Esophagus squamous epithelium (tissue), 5 donors: Measurements from ENCODE around the gene SLC22A15. TPM values are rescaled to one million over a fixed set of nuclear protein-coding genes. Genes with fewer than 3 reads are reported as not detected.

Experiments
- DNase-seq: peaks from one replicate; lab custom pipeline; 2025; lab: John Stamatoyannopoulos, UW
- H3K27ac ChIP-seq, 4 donors: fragments of 200-600 bp; sonication (generic); one replicate each; pipeline ENCODE4 v1.5.1; 2016 to 2019; ENCODE audit warnings: mild to moderate bottlenecking in 1 of 4
- H3K27me3 ChIP-seq, 4 donors: fragments of 200-600 bp; sonication (generic); 1 replicate in 3 of 4; 2 replicates in 1 of 4; pipeline versions ENCODE4 v1.5.1 to v1.6.0; 2017 to 2021; ENCODE audit warnings: antibody characterized with exemption in 1 of 4
- H3K36me3 ChIP-seq, 3 donors: fragments of 200-600 bp; sonication (generic); one replicate each; pipeline ENCODE4 v1.5.1; 2016 to 2019
- H3K4me1 ChIP-seq, 3 donors: fragments of 200-600 bp; sonication (generic); one replicate each; pipeline ENCODE4 v1.5.1; 2017 to 2019
- H3K4me3 ChIP-seq, 4 donors: fragments of 200-600 bp; sonication (generic); 1 replicate in 3 of 4; 2 replicates in 1 of 4; pipeline ENCODE4 v1.5.1; 2016 to 2019; ENCODE audit warnings: mild to moderate bottlenecking in 2 of 4, moderate library complexity in 1 of 4
- H3K9me3 ChIP-seq, 3 donors: fragments of 200-600 bp; sonication (generic); one replicate each; pipeline ENCODE4 v1.5.1; 2016 to 2019
- POLR2A ChIP-seq, 4 donors: fragments of 450-650 bp; IDR thresholded peaks; one replicate each; pipeline ENCODE4 v1.6.1; 2017; ENCODE audit warnings: antibody characterized with exemption in 4 of 4, mild to moderate bottlenecking in 4 of 4, moderate library complexity in 3 of 4
- WGBS, 2 donors: methylation state at CpG; one replicate each; pipeline ENCODE4 v1.1.5; 2018; 5-methylcytosine and 5-hydroxymethylcytosine counted together
- intact Hi-C: fragments of 100-400 bp; cut with DNase I; formaldehyde crosslinking; loops from one replicate; pipeline ENCODE4 v1.15.0; 2022
- total RNA-seq, 4 donors: library from RNA; depleted of rRNA; stranded (reverse); fragments of >200 nt; gene quantifications; one replicate each; pipeline ENCODE4 v1.1.0, GENCODE V29; 2016
- TF ChIP-seq, protein P1 (sequence below), 6 experiments: fragments of 450-650 bp in 4 of 6; fragments of 200-600 bp in 2 of 6; sonication (generic) in 2 of 6; IDR thresholded peaks; one replicate each; pipeline ENCODE4 v1.5.1; 2016 to 2019; ENCODE audit warnings: antibody characterized with exemption in 6 of 6, mild to moderate bottlenecking in 4 of 6, moderate library complexity in 4 of 6
- donor health status: DM: yes; HTN: yes; CAD: no.

Gene SLC22A15
- total RNA-seq, 4 donors from 2014 or later, result 7.2 to 12.0 (median 9.4) TPM

DNA sequence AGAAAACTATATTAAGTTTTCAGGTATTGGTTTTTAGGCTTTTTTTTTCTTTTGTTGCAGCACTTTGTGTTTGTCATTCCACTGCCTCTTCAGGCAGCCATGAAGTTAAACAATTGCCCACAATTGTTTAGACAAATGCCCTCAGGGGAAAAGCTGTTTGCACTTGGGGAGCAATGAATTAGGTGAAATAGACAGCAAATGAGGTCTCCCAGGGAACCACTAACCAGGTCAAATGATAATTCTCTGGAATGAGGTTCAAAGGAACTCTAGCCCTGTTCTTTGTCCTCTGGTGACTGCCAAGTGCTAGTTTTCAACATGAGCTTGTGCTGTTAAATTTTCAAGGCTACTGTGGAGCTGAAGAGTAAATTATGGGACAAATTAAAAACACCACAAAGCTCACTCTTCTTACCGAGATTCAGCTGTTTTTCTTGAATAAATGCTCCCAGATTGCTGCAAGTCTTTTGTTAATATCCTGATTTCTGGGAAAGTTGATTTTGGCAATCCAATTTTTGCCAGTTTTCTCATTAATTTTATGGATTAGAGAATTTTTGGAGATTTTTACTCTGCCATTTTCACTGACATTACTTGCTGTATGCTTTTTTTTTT lies 119.8 kb downstream of the SLC22A15 start:
- intact Hi-C loops, result no loop called here
- H3K9me3 ChIP-seq, result peaks cover 0 to 31% (median 0%) of the 10 kb centered on the region in 3 donors
- WGBS, 2 donors, result 72 to 78% methylated on average over 1 of the region's 1 CpG
- no peak for DNase-seq
- H3K36me3 ChIP-seq, result no peaks in the 10 kb centered on the region
- H3K27ac ChIP-seq, result no peak overlapping the region
- no peak overlapping the region for H3K4me3 ChIP-seq
- H3K27me3 ChIP-seq, result no peaks in the 10 kb centered on the region
- TF ChIP-seq, protein P1, sequence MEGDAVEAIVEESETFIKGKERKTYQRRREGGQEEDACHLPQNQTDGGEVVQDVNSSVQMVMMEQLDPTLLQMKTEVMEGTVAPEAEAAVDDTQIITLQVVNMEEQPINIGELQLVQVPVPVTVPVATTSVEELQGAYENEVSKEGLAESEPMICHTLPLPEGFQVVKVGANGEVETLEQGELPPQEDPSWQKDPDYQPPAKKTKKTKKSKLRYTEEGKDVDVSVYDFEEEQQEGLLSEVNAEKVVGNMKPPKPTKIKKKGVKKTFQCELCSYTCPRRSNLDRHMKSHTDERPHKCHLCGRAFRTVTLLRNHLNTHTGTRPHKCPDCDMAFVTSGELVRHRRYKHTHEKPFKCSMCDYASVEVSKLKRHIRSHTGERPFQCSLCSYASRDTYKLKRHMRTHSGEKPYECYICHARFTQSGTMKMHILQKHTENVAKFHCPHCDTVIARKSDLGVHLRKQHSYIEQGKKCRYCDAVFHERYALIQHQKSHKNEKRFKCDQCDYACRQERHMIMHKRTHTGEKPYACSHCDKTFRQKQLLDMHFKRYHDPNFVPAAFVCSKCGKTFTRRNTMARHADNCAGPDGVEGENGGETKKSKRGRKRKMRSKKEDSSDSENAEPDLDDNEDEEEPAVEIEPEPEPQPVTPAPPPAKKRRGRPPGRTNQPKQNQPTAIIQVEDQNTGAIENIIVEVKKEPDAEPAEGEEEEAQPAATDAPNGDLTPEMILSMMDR (IDR thresholded peaks at IDR 0.05), result no peak
- no peak for TF ChIP-seq POLR2A (IDR thresholded peaks at IDR 0.05)
- H3K4me1 ChIP-seq, result peaks cover 0 to 15% (median 0%) of the 10 kb centered on the region in 3 donors

DNA sequence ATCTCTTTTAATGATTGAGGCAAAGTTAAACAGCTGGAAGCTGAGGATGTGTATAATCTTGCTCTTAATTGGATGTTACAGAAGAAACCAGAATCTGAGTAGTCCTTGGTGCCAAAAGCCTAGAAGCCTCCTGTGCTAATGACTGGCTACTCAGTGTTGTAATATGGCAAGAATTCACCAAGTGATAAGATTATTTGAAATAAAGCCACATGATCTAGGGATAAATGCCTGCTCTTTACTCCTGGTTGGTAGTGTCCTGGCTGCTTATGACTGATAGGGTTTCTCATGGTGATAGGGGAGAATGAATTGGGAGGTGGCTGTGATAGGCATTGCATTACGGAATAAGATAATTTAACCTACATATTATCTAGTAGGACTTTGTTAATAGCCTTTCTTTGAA lies 121.3 kb downstream of the SLC22A15 start:
- Histone ChIP-seq H3K4me1 (peaks cover 0 to 8% (median 0%) of the 10 kb centered on the region in 3 donors), H3K9me3 (peaks cover 0 to 24% (median 0%) of the 10 kb centered on the region in 3 donors), H3K27me3 (no peaks in the 10 kb centered on the region), H3K4me3 (no peak overlapping the region), H3K36me3 (no peaks in the 10 kb centered on the region), H3K27ac (no peak overlapping the region)
- 76 to 89% methylated on average over 1 of the region's 1 CpG for WGBS, 2 donors
- TF ChIP-seq, protein P1 (IDR thresholded peaks at IDR 0.05), result no peak
- no peak for TF ChIP-seq POLR2A (IDR thresholded peaks at IDR 0.05)
- intact Hi-C loops, result no loop called here
- no peak for DNase-seq

DNA sequence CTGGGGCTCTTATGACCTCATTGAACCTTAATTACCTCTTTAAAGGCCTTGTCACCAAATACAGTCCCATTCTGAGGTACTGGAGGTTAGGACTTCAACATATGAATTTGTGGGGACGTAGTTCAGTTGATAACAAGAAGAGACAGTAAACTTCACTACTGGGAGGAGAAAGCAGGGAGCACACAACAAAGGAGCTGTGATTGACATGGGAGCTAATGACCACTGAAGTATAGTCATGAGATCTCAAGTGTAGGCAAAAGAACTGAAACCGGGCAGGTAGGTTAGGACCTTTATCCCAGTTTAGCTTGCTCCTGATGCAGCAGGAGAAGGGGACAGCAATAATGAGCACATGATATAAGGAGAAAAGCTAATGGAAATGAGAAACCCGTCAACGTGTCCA lies 123.1 kb downstream of the SLC22A15 start:
- Histone ChIP-seq H3K27me3 (no peaks in the 10 kb centered on the region), H3K27ac (no peak overlapping the region), H3K9me3 (peaks cover 0 to 18% (median 0%) of the 10 kb centered on the region in 3 donors), H3K4me1 (no peaks in the 10 kb centered on the region), H3K4me3 (no peak overlapping the region), H3K36me3 (no peaks in the 10 kb centered on the region)
- TF ChIP-seq POLR2A (IDR thresholded peaks at IDR 0.05), result no peak
- TF ChIP-seq, protein P1 (IDR thresholded peaks at IDR 0.05), result no peak
- intact Hi-C loops, result no loop called here
- DNase-seq, result no peak
- WGBS, 2 donors, result 85 to 87% methylated on average over 4 of the region's 4 CpGs

DNA sequence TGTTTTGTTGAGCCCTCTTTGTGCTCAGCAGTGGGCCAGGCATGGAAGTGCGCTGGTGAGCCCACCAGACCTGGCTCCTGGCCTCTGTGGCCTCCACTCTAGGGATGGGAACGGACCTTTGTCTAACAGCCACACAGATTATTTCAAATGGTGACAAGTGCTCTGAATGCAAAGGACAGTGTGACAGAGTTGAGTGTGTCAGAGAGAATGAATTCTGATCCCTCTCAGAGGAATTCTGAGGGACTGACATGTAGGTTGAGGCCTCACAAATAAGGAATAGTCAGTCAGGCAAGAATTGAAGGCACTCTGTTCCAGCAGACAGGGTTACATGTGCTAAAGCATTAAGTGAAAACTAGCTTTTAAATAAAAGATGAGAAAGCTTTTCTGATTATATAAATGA lies 123.6 kb downstream of the SLC22A15 start:
- no peak for DNase-seq
- TF ChIP-seq POLR2A (IDR thresholded peaks at IDR 0.05), result no peak
- TF ChIP-seq, protein P1 (IDR thresholded peaks at IDR 0.05), result no peak
- 81 to 83% methylated on average over 2 of the region's 2 CpGs for WGBS, 2 donors
- H3K9me3 ChIP-seq, result peaks cover 0 to 13% (median 0%) of the 10 kb centered on the region in 3 donors
- intact Hi-C loops, result no loop called here
- no peaks in the 10 kb centered on the region for H3K27me3 ChIP-seq
- H3K4me3 ChIP-seq, result no peak overlapping the region
- H3K4me1 ChIP-seq, result no peaks in the 10 kb centered on the region
- H3K27ac ChIP-seq, result no peak overlapping the region
- H3K36me3 ChIP-seq, result no peaks in the 10 kb centered on the region

DNA sequence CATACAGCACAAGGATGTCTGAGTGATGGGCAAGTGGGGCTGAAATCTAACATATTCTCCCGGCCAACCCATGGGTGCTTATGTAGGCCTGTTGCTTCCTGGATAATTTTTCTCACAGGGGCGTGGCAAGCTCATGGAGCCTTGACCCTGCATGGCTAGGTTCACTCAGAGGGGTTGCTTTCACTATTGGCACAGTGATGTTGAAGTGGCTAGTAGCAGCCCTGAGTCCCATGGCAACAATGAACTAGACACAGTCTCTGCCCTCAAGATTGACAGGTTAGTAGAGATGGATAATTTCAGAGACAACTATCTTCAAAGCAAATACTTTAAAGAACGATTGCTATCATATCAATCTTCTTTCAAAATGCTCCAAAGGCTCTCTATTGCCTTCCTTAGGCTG lies 128.4 kb downstream of the SLC22A15 start:
- TF ChIP-seq, protein P1 (IDR thresholded peaks at IDR 0.05), result no peak
- no peak for TF ChIP-seq POLR2A (IDR thresholded peaks at IDR 0.05)
- intact Hi-C loops, result no loop called here
- H3K9me3 ChIP-seq, result no peaks in the 10 kb centered on the region
- WGBS, 2 donors, result 60 to 81% methylated on average over 3 of the region's 3 CpGs
- no peak overlapping the region for H3K4me3 ChIP-seq
- peaks cover 0 to 6% (median 0%) of the 10 kb centered on the region in 3 donors for H3K4me1 ChIP-seq
- no peak for DNase-seq
- no peaks in the 10 kb centered on the region for H3K27me3 ChIP-seq
- H3K27ac ChIP-seq, result no peak overlapping the region
- no peaks in the 10 kb centered on the region for H3K36me3 ChIP-seq
